K562 (cell line): ENCODE data around the gene FANCC. TPM values are rescaled to one million over a fixed set of nuclear protein-coding genes. Genes with fewer than 3 reads are reported as not detected.

Experiments
- BCL6 ChIP-seq: fragments of 250-450 bp; sonication (Bioruptor Pico); IDR thresholded peaks from 2 replicates; pipeline ENCODE4 v1.4.0; 2020
- CBX1 ChIP-seq: sonication (generic); IDR thresholded peaks from 2 replicates; pipeline ENCODE4 v1.6.1; 2016; ENCODE audit warnings: antibody characterized with exemption, low read depth, mild to moderate bottlenecking
- CHD4 ChIP-seq: fragments of 200-600 bp; sonication (generic); IDR thresholded peaks from 3 replicates; pipeline ENCODE4 v1.6.1; 2012; ENCODE audit warnings: low read depth, mild to moderate bottlenecking, mixed read lengths, low read length, inconsistent platforms; ENCODE audit not compliant: insufficient read depth, insufficient replicate concordance, poor library complexity, severe bottlenecking
- COPS2 ChIP-seq: fragments of 450-650 bp; conservative IDR thresholded peaks from 2 replicates; pipeline ENCODE4 v1.6.1; 2016; ENCODE audit warnings: mild to moderate bottlenecking, moderate library complexity
- CTCF ChIP-seq, 3 experiments: IDR thresholded peaks in 2 of 3; conservative IDR thresholded peaks in 1 of 3; 2 replicates each; pipeline ENCODE4 v1.5.1; 2011 to 2012; ENCODE audit warnings: low read length in 3 of 3, mild to moderate bottlenecking in 3 of 3, control low read depth in 2 of 3, improper control_type of control experiment in 1 of 3, inconsistent platforms in 1 of 3, low read depth in 1 of 3, mixed read lengths in 1 of 3, moderate library complexity in 1 of 3; ENCODE audit not compliant: insufficient read depth in 2 of 3
- HDAC8 ChIP-seq: fragments of 450-650 bp; IDR thresholded peaks from 2 replicates; pipeline ENCODE4 v1.6.1; 2016; ENCODE audit warnings: mild to moderate bottlenecking, missing genetic modification characterization, moderate library complexity, missing compliant biosample characterization
- HNRNPUL1 ChIP-seq: fragments of 200-400 bp; formaldehyde crosslinking; IDR thresholded peaks from 2 replicates; pipeline ENCODE4 v1.6.1; 2017; ENCODE audit warnings: low read length
- KDM1A ChIP-seq, 2 experiments: fragments of 450-650 bp; IDR thresholded peaks; 2 replicates each; pipeline ENCODE4 v1.6.1; 2016; ENCODE audit warnings: mild to moderate bottlenecking in 2 of 2
- MECOM ChIP-seq: fragments of 250-450 bp; sonication (Bioruptor Pico); IDR thresholded peaks from 2 replicates; pipeline ENCODE4 v1.8.0; 2022; ENCODE audit warnings: inconsistent platforms
- PCBP2 ChIP-seq: fragments of 200-400 bp; formaldehyde crosslinking; IDR thresholded peaks from 2 replicates; pipeline ENCODE4 v1.6.1; 2018; ENCODE audit warnings: low read length, low read depth, mild to moderate bottlenecking, moderate library complexity; ENCODE audit not compliant: poor library complexity, severe bottlenecking
- RCOR1 ChIP-seq, 2 experiments: IDR thresholded peaks; 2 replicates each; pipeline ENCODE4 v1.6.1; 2012; ENCODE audit warnings: low read depth in 2 of 2, low read length in 2 of 2, borderline replicate concordance in 1 of 2, improper control_type of control experiment in 1 of 2
- SMARCA4 ChIP-seq: fragments of 450-650 bp; IDR thresholded peaks from 2 replicates; pipeline ENCODE4 v1.6.1; 2016
- SREBF1 ChIP-seq: fragments of 150-350 bp; IDR thresholded peaks from 2 replicates; pipeline ENCODE4 v1.6.1; 2014; ENCODE audit warnings: antibody characterized with exemption, low read depth, low read length, borderline replicate concordance
- STAG1 ChIP-seq: sonication (generic); formaldehyde crosslinking; IDR thresholded peaks from 2 replicates; pipeline ENCODE4 v1.5.0; 2020; ENCODE audit warnings: missing genetic modification reagents, borderline replicate concordance
- ZC3H8 ChIP-seq: fragments of 450-650 bp; IDR thresholded peaks from 2 replicates; pipeline ENCODE4 v1.6.1; 2017
- ZNF197 ChIP-seq: fragments of 200-800 bp; sonication (Bioruptor generic); IDR thresholded peaks from 2 replicates; pipeline ENCODE4 v1.6.1; 2016; ENCODE audit warnings: low read depth, missing genetic modification characterization, missing compliant biosample characterization
- ZNF232 ChIP-seq: sonication (generic); formaldehyde crosslinking; IDR thresholded peaks from 2 replicates; pipeline ENCODE4 v1.8.0; 2022; ENCODE audit warnings: mild to moderate bottlenecking, missing genetic modification reagents
- ZNF407 ChIP-seq: fragments of 450-650 bp; IDR thresholded peaks from 2 replicates; pipeline ENCODE4 v1.6.1; 2016; ENCODE audit warnings: low read depth
- ZNF764 ChIP-seq: fragments of 250-450 bp; sonication (Bioruptor Pico); IDR thresholded peaks from 2 replicates; pipeline ENCODE4 v1.4.0; 2020; ENCODE audit warnings: low read depth, mild to moderate bottlenecking, moderate library complexity
- polyA plus RNA-seq, 8 experiments: library from polyadenylated mRNA; depleted of rRNA in 4 of 8; stranded (reverse) in 5 of 8; unstranded in 3 of 8; fragments of >200 nt; fragmentation: Nextera tagmentation in 2 of 8; fragmentation: Illumina TruSeq in 1 of 8; extraction: Ambion mirVana in 2 of 8; extraction: Trizol in 1 of 8; gene quantifications; 2 replicates each; pipeline versions ENCODE4 v1.2.1 to v1.2.3, GENCODE V29; 2011 to 2014; ENCODE audit warnings: inconsistent platforms in 1 of 8, missing spikeins in 1 of 8
- total RNA-seq, 7 experiments: library from RNA; depleted of rRNA in 6 of 7; stranded (reverse); fragments of >200 nt in 6 of 7; fragmentation: Illumina TruSeq in 2 of 7; extraction: Trizol in 2 of 7; gene quantifications; 2 replicates each; pipeline versions ENCODE4 v1.2.1 to v1.2.3, GENCODE V29; 2011 to 2021; ENCODE audit warnings: low replicate concordance in 1 of 7
- TF ChIP-seq, protein P1 (sequence below): sonication (generic); formaldehyde crosslinking; IDR thresholded peaks from 2 replicates; pipeline ENCODE4 v1.8.0; 2022; ENCODE audit warnings: mild to moderate bottlenecking, missing genetic modification reagents

The FANCC gene
- total and polyA plus RNA-seq, 9 of the 15 experiments (the other 6 are each of a cell fraction or from before 2014, with no cell fraction given): 4.6 to 18.4 (median 14.2) TPM

DNA sequence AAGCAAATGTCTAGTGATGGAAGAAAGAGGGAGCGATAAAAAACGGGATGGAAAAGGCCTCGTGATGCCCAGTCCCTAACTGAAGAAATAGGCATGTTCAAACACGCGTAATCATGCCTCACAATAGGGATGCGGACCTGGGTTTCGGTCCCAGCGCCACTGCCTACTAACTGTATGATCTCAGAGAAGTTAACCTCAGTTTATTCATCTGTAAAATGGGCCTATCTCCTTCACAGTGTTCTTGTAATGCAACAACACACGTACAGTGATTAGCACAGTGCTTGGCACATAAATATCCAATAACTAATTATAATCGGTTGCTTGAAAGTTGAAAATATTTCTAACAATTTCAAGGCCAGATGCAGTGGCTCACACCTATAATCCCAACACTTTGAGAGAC, 181.8 kb downstream of the FANCC start (continued):
- TF ChIP-seq MECOM (CRISPR knock-in tag) (no peak), SMARCA4 (no peak), CBX1 (no peak; the same call in 1 of the 2 replicates), ZNF764 (no peak), CHD4 (peak; percentile 54), SREBF1 (no peak), ZC3H8 (no peak), BCL6 (CRISPR knock-in tag) (no peak), PCBP2 (no peak), HDAC8 (tag) (no peak), ZNF407 (no peak), ZNF197 (CRISPR knock-in tag) (no peak), CTCF (IDR thresholded peaks at IDR 0.05 in 2 of 3, conservative IDR thresholded peaks at IDR 0.05 in 1 of 3; ENCODE audit: insufficient read depth in 2 of 3, low read depth in 1 of 3, low read length in 3 of 3) (no peak), ZNF232 (CRISPR knock-in tag) (no peak), COPS2 (no peak), STAG1 (CRISPR knock-in tag) (no peak), HNRNPUL1 (no peak), KDM1A (IDR thresholded peaks at IDR 0.05) (peak in 1 of 2 experiments; percentile 25; a peak in 1 of 4 replicates), RCOR1 (IDR thresholded peaks at IDR 0.05; ENCODE audit: borderline replicate concordance in 1 of 2, low read depth in 2 of 2, low read length in 2 of 2) (peak in 1 of 2 experiments; percentile 54; a peak in 1 of 4 replicates)
- TF ChIP-seq, protein P1, sequence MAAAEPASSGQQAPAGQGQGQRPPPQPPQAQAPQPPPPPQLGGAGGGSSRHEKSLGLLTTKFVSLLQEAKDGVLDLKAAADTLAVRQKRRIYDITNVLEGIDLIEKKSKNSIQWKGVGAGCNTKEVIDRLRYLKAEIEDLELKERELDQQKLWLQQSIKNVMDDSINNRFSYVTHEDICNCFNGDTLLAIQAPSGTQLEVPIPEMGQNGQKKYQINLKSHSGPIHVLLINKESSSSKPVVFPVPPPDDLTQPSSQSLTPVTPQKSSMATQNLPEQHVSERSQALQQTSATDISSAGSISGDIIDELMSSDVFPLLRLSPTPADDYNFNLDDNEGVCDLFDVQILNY (CRISPR knock-in tag): no peak
